HEK293 (cell line): ENCODE measurements around the gene RINT1.
"Not testable (repeated sequence)": the region's sequence is repeated elsewhere in the genome, so short reads cannot be mapped to it uniquely, and the experiment has no call there.

Experiments
- CTCF ChIA-PET: fragments of 350-600 bp; formaldehyde crosslinking; extraction: SDS; loops from one replicate; lab custom pipeline; 2021; ENCODE audit warnings: antibody characterized with exemption; lab: Yijun Ruan, JAX
- POLR2A ChIA-PET: fragments of 300-600 bp; formaldehyde crosslinking; extraction: SDS; loops from one replicate; lab custom pipeline; 2020; ENCODE audit warnings: antibody characterized with exemption, inconsistent platforms; lab: Yijun Ruan, JAX
- H3K27ac ChIP-seq: fragments of 200-500 bp; sonication (Bioruptor generic); 2 replicates; pipeline ENCODE4 v1.5.1; 2014; ENCODE audit warnings: low read depth, low read length, control low read depth, inconsistent platforms; ENCODE audit errors: extremely low read depth
- H3K36me3 ChIP-seq, 2 experiments: fragments of 200-500 bp in 1 of 2; sonication (Bioruptor generic) in 1 of 2; 1 replicate in 1 of 2; 2 replicates in 1 of 2; pipeline ENCODE4 v1.5.1; 2014 to 2017; ENCODE audit warnings: inconsistent platforms in 2 of 2, low read length in 2 of 2; ENCODE audit not compliant: control insufficient read depth in 2 of 2, insufficient read depth in 1 of 2
- H3K4me1 ChIP-seq: fragments of 200-500 bp; sonication (Bioruptor generic); 2 replicates; pipeline ENCODE4 v1.5.1; 2014; ENCODE audit warnings: mild to moderate bottlenecking, low read length, inconsistent platforms; ENCODE audit not compliant: control insufficient read depth, insufficient read depth
- H3K4me3 ChIP-seq: 2 replicates; pipeline ENCODE4 v1.5.1; 2011; ENCODE audit warnings: low read depth, mild to moderate bottlenecking, control low read depth, low read length, moderate library complexity
- H3K9me3 ChIP-seq: fragments of 200-500 bp; sonication (Bioruptor generic); 2 replicates; pipeline ENCODE4 v1.5.1; 2014; ENCODE audit warnings: low read depth, low read length, inconsistent platforms; ENCODE audit not compliant: control insufficient read depth, insufficient read depth
- AEBP2 ChIP-seq: fragments of 450-650 bp; formaldehyde crosslinking; IDR thresholded peaks from 2 replicates; pipeline ENCODE4 v1.5.1; 2016; ENCODE audit warnings: missing biosample characterization, missing genetic modification characterization, borderline replicate concordance
- ATF2 ChIP-seq: fragments of 450-650 bp; formaldehyde crosslinking; IDR thresholded peaks from 2 replicates; pipeline ENCODE4 v1.5.1; 2016; ENCODE audit warnings: missing biosample characterization, missing genetic modification characterization, low read depth
- GLI2 ChIP-seq: fragments of 450-650 bp; formaldehyde crosslinking; IDR thresholded peaks from 2 replicates; pipeline ENCODE4; 2017; ENCODE audit warnings: missing biosample characterization, missing genetic modification characterization, low read depth, borderline replicate concordance
- KLF7 ChIP-seq: fragments of 450-650 bp; formaldehyde crosslinking; IDR thresholded peaks from 2 replicates; pipeline ENCODE4 v1.5.1; 2016; ENCODE audit warnings: missing biosample characterization, missing genetic modification characterization, borderline replicate concordance
- RBAK ChIP-seq: fragments of 450-650 bp; formaldehyde crosslinking; IDR thresholded peaks from 2 replicates; pipeline ENCODE4 v1.5.1; 2016; ENCODE audit warnings: missing biosample characterization, missing genetic modification characterization
- TRIM28 ChIP-seq: IDR thresholded peaks from 2 replicates; pipeline ENCODE4 v1.6.1; 2011; ENCODE audit warnings: low read length, control low read depth, borderline replicate concordance
- ZBTB21 ChIP-seq: fragments of 450-650 bp; formaldehyde crosslinking; IDR thresholded peaks from 2 replicates; pipeline ENCODE4 v1.5.1; 2017; ENCODE audit warnings: missing biosample characterization, missing genetic modification characterization
- ZEB2 ChIP-seq: fragments of 450-650 bp; formaldehyde crosslinking; IDR thresholded peaks from 2 replicates; pipeline ENCODE4 v1.5.1; 2016; ENCODE audit warnings: missing biosample characterization, missing genetic modification characterization
- ZFP41 ChIP-seq: fragments of 450-650 bp; formaldehyde crosslinking; IDR thresholded peaks from 2 replicates; pipeline ENCODE4 v1.5.1; 2016; ENCODE audit warnings: missing biosample characterization, missing genetic modification characterization, borderline replicate concordance
- ZNF112 ChIP-seq: fragments of 450-650 bp; formaldehyde crosslinking; IDR thresholded peaks from 2 replicates; pipeline ENCODE4 v1.5.0; 2017; ENCODE audit warnings: missing biosample characterization, missing genetic modification characterization
- ZNF133 ChIP-seq: fragments of 450-650 bp; formaldehyde crosslinking; IDR thresholded peaks from 2 replicates; pipeline ENCODE4 v1.5.1; 2016; ENCODE audit warnings: missing biosample characterization, missing genetic modification characterization
- ZNF157 ChIP-seq: fragments of 450-650 bp; formaldehyde crosslinking; IDR thresholded peaks from 2 replicates; pipeline ENCODE4 v1.5.1; 2016; ENCODE audit warnings: missing biosample characterization, missing genetic modification characterization
- ZNF175 ChIP-seq: fragments of 450-650 bp; formaldehyde crosslinking; IDR thresholded peaks from 2 replicates; pipeline ENCODE4 v1.5.1; 2016; ENCODE audit warnings: missing biosample characterization, missing genetic modification characterization
- ZNF18 ChIP-seq: fragments of 450-650 bp; formaldehyde crosslinking; IDR thresholded peaks from 2 replicates; pipeline ENCODE4 v1.5.1; 2016; ENCODE audit warnings: missing biosample characterization, missing genetic modification characterization
- ZNF202 ChIP-seq: fragments of 450-650 bp; formaldehyde crosslinking; IDR thresholded peaks from 2 replicates; pipeline ENCODE4 v1.5.1; 2016; ENCODE audit warnings: missing biosample characterization, missing genetic modification characterization, borderline replicate concordance
- ZNF214 ChIP-seq: fragments of 450-650 bp; formaldehyde crosslinking; IDR thresholded peaks from 2 replicates; pipeline ENCODE4 v1.5.1; 2017; ENCODE audit warnings: missing biosample characterization, mild to moderate bottlenecking, missing genetic modification characterization, borderline replicate concordance
- ZNF223 ChIP-seq: fragments of 450-650 bp; formaldehyde crosslinking; IDR thresholded peaks from 2 replicates; pipeline ENCODE4 v1.5.1; 2016; ENCODE audit warnings: missing biosample characterization, missing genetic modification characterization
- ZNF26 ChIP-seq: fragments of 450-650 bp; formaldehyde crosslinking; IDR thresholded peaks from 2 replicates; pipeline ENCODE4 v1.5.1; 2016; ENCODE audit warnings: missing biosample characterization, missing genetic modification characterization
- ZNF324 ChIP-seq: fragments of 450-650 bp; formaldehyde crosslinking; IDR thresholded peaks from 2 replicates; pipeline ENCODE4 v1.5.1; 2016; ENCODE audit warnings: missing biosample characterization, missing genetic modification characterization
- ZNF37A ChIP-seq: fragments of 450-650 bp; IDR thresholded peaks from 2 replicates; pipeline ENCODE4 v1.5.1; 2018; ENCODE audit warnings: missing biosample characterization, missing genetic modification characterization
- ZNF404 ChIP-seq: fragments of 450-650 bp; formaldehyde crosslinking; IDR thresholded peaks from 2 replicates; pipeline ENCODE4 v1.5.1; 2017; ENCODE audit warnings: missing biosample characterization, missing genetic modification characterization
- ZNF426 ChIP-seq: fragments of 450-650 bp; formaldehyde crosslinking; IDR thresholded peaks from 2 replicates; pipeline ENCODE4 v1.5.1; 2017; ENCODE audit warnings: missing biosample characterization, missing genetic modification characterization, mild to moderate bottlenecking, inconsistent platforms, moderate library complexity
- ZNF510 ChIP-seq: fragments of 450-650 bp; formaldehyde crosslinking; IDR thresholded peaks from 2 replicates; pipeline ENCODE4 v1.5.1; 2018; ENCODE audit warnings: mild to moderate bottlenecking, missing genetic modification characterization, missing biosample characterization; ENCODE audit not compliant: insufficient replicate concordance
- ZNF560 ChIP-seq: fragments of 450-650 bp; formaldehyde crosslinking; IDR thresholded peaks from 2 replicates; pipeline ENCODE4 v1.5.1; 2017; ENCODE audit warnings: missing biosample characterization, missing genetic modification characterization, borderline replicate concordance
- ZNF561 ChIP-seq: fragments of 450-650 bp; IDR thresholded peaks from 2 replicates; pipeline ENCODE4 v1.5.1; 2018; ENCODE audit warnings: missing biosample characterization, missing genetic modification characterization, borderline replicate concordance
- ZNF621 ChIP-seq: fragments of 450-650 bp; formaldehyde crosslinking; IDR thresholded peaks from 2 replicates; pipeline ENCODE4 v1.5.1; 2017; ENCODE audit warnings: missing biosample characterization, missing genetic modification characterization
- ZNF623 ChIP-seq: fragments of 450-650 bp; formaldehyde crosslinking; IDR thresholded peaks from 2 replicates; pipeline ENCODE4 v1.5.1; 2016; ENCODE audit warnings: missing biosample characterization, missing genetic modification characterization
- ZNF664 ChIP-seq: fragments of 450-650 bp; formaldehyde crosslinking; IDR thresholded peaks from 2 replicates; pipeline ENCODE4 v1.5.1; 2016; ENCODE audit warnings: missing biosample characterization, missing genetic modification characterization
- ZNF768 ChIP-seq: fragments of 450-650 bp; formaldehyde crosslinking; IDR thresholded peaks from 2 replicates; pipeline ENCODE4 v1.5.1; 2018; ENCODE audit warnings: missing biosample characterization, mild to moderate bottlenecking, missing genetic modification characterization
- ZNF776 ChIP-seq: fragments of 450-650 bp; formaldehyde crosslinking; IDR thresholded peaks from 2 replicates; pipeline ENCODE4 v1.5.0; 2017; ENCODE audit warnings: missing biosample characterization, missing genetic modification characterization, borderline replicate concordance

Gene RINT1

GRCh38 chr7:105512926-105513526, 19.0 kb upstream of the RINT1 start:
- ChIA-PET POLR2A (interaction anchor here (0.5 kb wide), 1 partner anchor 89 kb away, joined by 4 read pairs; no protein-coding TSS in a partner anchor), CTCF (interaction anchor here (1.6 kb wide), 1 partner anchor 10 kb away, joined by 5 read pairs; no protein-coding TSS in a partner anchor)
- Histone ChIP-seq H3K27ac (no peak overlapping the region), H3K4me1 (no peaks in the 10 kb centered on the region)
- TF ChIP-seq ZNF202 (tag by site-specific recombination): no peak
- no peak for TF ChIP-seq ZNF324 (tag by site-specific recombination)
- no peak for TF ChIP-seq AEBP2 (tag by site-specific recombination)
- no peak for TF ChIP-seq ZEB2 (tag by site-specific recombination)
- no peak for TF ChIP-seq TRIM28
- no peak for TF ChIP-seq ZFP41
- TF ChIP-seq ZNF223 (tag by site-specific recombination): no peak
- TF ChIP-seq ATF2 (tag by site-specific recombination): no peak
- no peak for TF ChIP-seq ZNF37A (tag by site-specific recombination)
- TF ChIP-seq ZNF112 (tag by site-specific recombination): no peak
- no peak for TF ChIP-seq ZNF133 (tag by site-specific recombination)
- no peak for TF ChIP-seq KLF7 (tag by site-specific recombination)
- TF ChIP-seq ZNF26 (tag by site-specific recombination): no peak
- TF ChIP-seq ZNF768: no peak
- no peak for TF ChIP-seq ZNF157 (tag by site-specific recombination)
- TF ChIP-seq ZNF621 (tag by site-specific recombination): no peak
- TF ChIP-seq ZNF214 (tag by site-specific recombination): no peak
- TF ChIP-seq ZNF776: no peak
- TF ChIP-seq ZNF561 (tag by site-specific recombination): no peak
- TF ChIP-seq, all 188 proteins: peak for 0
- H3K36me3 ChIP-seq: peaks cover 4 to 14% of the 10 kb centered on the region in 2 experiments; a peak in 2 of 3 replicates
- H3K4me3 ChIP-seq: no peak overlapping the region
- H3K9me3 ChIP-seq: no peaks in the 10 kb centered on the region

- H3K36me3 ChIP-seq: peaks cover 3 to 24% of the 10 kb centered on the region in 2 experiments; a peak in 2 of 3 replicates
- POLR2A ChIA-PET: interaction anchor here (1.3 kb wide), 1 partner anchor 16 kb away, joined by 5 read pairs; the partner anchor contains the start of gene RINT1
- H3K9me3 ChIP-seq, CTCF ChIA-PET, H3K4me3 ChIP-seq, H3K27ac ChIP-seq, H3K4me1 ChIP-seq: not testable (repeated sequence)
- TF ChIP-seq ZNF202 (tag by site-specific recombination): peak; percentile 77; the same call in 1 of the 2 replicates
- peak; percentile 31; the same call in 1 of the 2 replicates for TF ChIP-seq GLI2 (tag by site-specific recombination)
- TF ChIP-seq RBAK (tag by site-specific recombination): peak; percentile 71
- TF ChIP-seq ZNF426 (tag by site-specific recombination): peak; percentile 92
- TF ChIP-seq ZNF560 (tag by site-specific recombination): peak; percentile 77
- peak; percentile 66 for TF ChIP-seq ZNF664 (tag by site-specific recombination)
- peak; percentile 77 for TF ChIP-seq ZNF623 (tag by site-specific recombination)
- peak; percentile 79; the same call in 1 of the 2 replicates for TF ChIP-seq ZNF404 (tag by site-specific recombination)
- TF ChIP-seq ZNF510 (tag by site-specific recombination): peak; percentile 84
- TF ChIP-seq ZBTB21 (tag by site-specific recombination): peak; percentile 53; the same call in 1 of the 2 replicates
- TF ChIP-seq ZNF175 (tag by site-specific recombination): peak; percentile 62; the same call in 1 of the 2 replicates
- 0 out of 2 replicates have a peak, but pooled peaks have one; percentile 14 for TF ChIP-seq ZNF18
Observed at GRCh38 chr7:105515610-105516009, 16.4 kb upstream of the RINT1 start.
